H1 (cell line): Measurements from ENCODE around the gene CTH. TPM values are rescaled to one million over a fixed set of nuclear protein-coding genes. Genes with fewer than 3 reads are reported as not detected.

ENCODE experiments used
- CTCF ChIA-PET: fragments of 300-600 bp; sonication (Branson Sonifier 250); formaldehyde crosslinking; loops from one replicate; lab custom pipeline; 2021; ENCODE audit not compliant: partially characterized antibody; lab: Charles Lee
- POLR2A ChIA-PET: fragments of 300-600 bp; sonication (Branson Sonifier 250); formaldehyde crosslinking; loops from one replicate; lab custom pipeline; 2021; ENCODE audit warnings: inconsistent platforms; ENCODE audit not compliant: partially characterized antibody; lab: Charles Lee
- DNase-seq, 2 experiments: peaks; one replicate each; pipeline versions ENCODE4 v3.0.0 to v3.0.0-alpha.2; 2010 to 2022; ENCODE audit warnings: low spot score in 2 of 2, low read depth in 1 of 2, mixed read lengths in 1 of 2
- FAIRE-seq: peaks from 2 replicates; lab custom pipeline; 2011; peaks lifted over from hg19 to GRCh38; lab: Jason Lieb, UNC
- H2AFZ ChIP-seq: 2 replicates; pipeline ENCODE4 v1.8.1; 2012; ENCODE audit warnings: low read length, inconsistent platforms
- H2AK5ac ChIP-seq: 2 replicates; pipeline ENCODE4 v1.6.1; 2013; ENCODE audit warnings: low read depth, low read length
- H2BK120ac ChIP-seq: replicated peaks from 2 replicates; pipeline ENCODE3; 2013; ENCODE audit warnings: low read depth, low read length, inconsistent platforms
- H2BK12ac ChIP-seq: 2 replicates; pipeline ENCODE4 v1.6.1; 2013; ENCODE audit warnings: low read depth, low read length
- H2BK15ac ChIP-seq: 2 replicates; pipeline ENCODE4 v1.6.1; 2013; ENCODE audit warnings: low read length
- H2BK20ac ChIP-seq: 2 replicates; pipeline ENCODE4 v1.6.1; 2013; ENCODE audit warnings: low read length
- H2BK5ac ChIP-seq: 2 replicates; pipeline ENCODE4 v1.6.1; 2013; ENCODE audit warnings: low read depth, low read length
- H3K14ac ChIP-seq: 2 replicates; pipeline ENCODE4 v1.6.1; 2013; ENCODE audit warnings: inconsistent platforms; ENCODE audit not compliant: insufficient read length
- H3K18ac ChIP-seq: 2 replicates; pipeline ENCODE4 v1.6.1; 2013; ENCODE audit warnings: low read length; ENCODE audit errors: extremely low read depth
- H3K23ac ChIP-seq: 2 replicates; pipeline ENCODE4 v1.6.1; 2013; ENCODE audit warnings: inconsistent platforms; ENCODE audit not compliant: insufficient read length
- H3K23me2 ChIP-seq: 2 replicates; pipeline ENCODE4 v1.6.1; 2013; ENCODE audit warnings: low read depth, low read length
- H3K27ac ChIP-seq: 2 replicates; pipeline ENCODE4 v1.6.1; 2011; ENCODE audit warnings: low read depth, low read length, inconsistent platforms
- H3K27me3 ChIP-seq, 4 experiments: replicated peaks in 1 of 4; 1 replicate in 1 of 4; 2 replicates in 3 of 4; pipeline versions ENCODE4 v1.6.1 to v1.8.1; 2011 to 2013; ENCODE audit warnings: low read length in 3 of 4, mild to moderate bottlenecking in 3 of 4, inconsistent platforms in 2 of 4, mixed read lengths in 2 of 4, moderate library complexity in 1 of 4; ENCODE audit not compliant: control insufficient read depth in 3 of 4, insufficient read depth in 3 of 4; ENCODE audit errors: extremely low read depth in 1 of 4
- H3K36me3 ChIP-seq, 4 experiments: 2 replicates each; pipeline versions ENCODE4 v1.6.1 to v1.8.1; 2011 to 2013; ENCODE audit warnings: mild to moderate bottlenecking in 4 of 4, low read length in 3 of 4, moderate library complexity in 2 of 4, control low read depth in 1 of 4, inconsistent platforms in 1 of 4; ENCODE audit not compliant: insufficient read depth in 4 of 4, control insufficient read depth in 2 of 4
- H3K4ac ChIP-seq: replicated peaks from 2 replicates; pipeline ENCODE3; 2013; ENCODE audit warnings: low read length, low read depth, mixed read lengths, inconsistent platforms; ENCODE audit not compliant: insufficient read length
- H3K4me1 ChIP-seq, 4 experiments: replicated peaks in 1 of 4; 1 replicate in 1 of 4; 2 replicates in 3 of 4; pipeline versions ENCODE4 v1.6.1 to v1.8.1; 2011 to 2013; ENCODE audit warnings: low read length in 3 of 4, inconsistent platforms in 2 of 4, mixed read lengths in 1 of 4; ENCODE audit not compliant: insufficient read depth in 4 of 4, control insufficient read depth in 3 of 4
- H3K4me2 ChIP-seq, 2 experiments: 2 replicates each; pipeline versions ENCODE4 v1.6.1 to v1.8.1; 2011 to 2013; ENCODE audit warnings: low read depth in 2 of 2, low read length in 2 of 2, control low read depth in 1 of 2, inconsistent platforms in 1 of 2, mild to moderate bottlenecking in 1 of 2; ENCODE audit not compliant: insufficient read depth in 1 of 2
- H3K4me3 ChIP-seq, 4 experiments: fragments of 200-600, 300-600 bp in 1 of 4; sonication (generic), shearing (Covaris generic), sonication (Bioruptor Twin) in 1 of 4; 2 replicates each; pipeline versions ENCODE4 v1.5.1 to v1.8.1; 2011 to 2016; ENCODE audit warnings: low read length in 4 of 4, low read depth in 3 of 4, control low read depth in 2 of 4, inconsistent platforms in 2 of 4, mild to moderate bottlenecking in 2 of 4, mixed read lengths in 1 of 4, moderate library complexity in 1 of 4; ENCODE audit not compliant: insufficient read depth in 2 of 4; ENCODE audit errors: extremely low read depth in 1 of 4
- H3K56ac ChIP-seq: replicated peaks from 2 replicates; pipeline ENCODE3; 2013; ENCODE audit warnings: low read depth, mild to moderate bottlenecking, mixed read lengths, low read length, inconsistent platforms; ENCODE audit not compliant: insufficient read length
- H3K79me1 ChIP-seq: 2 replicates; pipeline ENCODE4 v1.6.1; 2013; ENCODE audit warnings: low read depth, low read length, control low read depth
- H3K79me2 ChIP-seq, 2 experiments: 2 replicates each; pipeline versions ENCODE4 v1.6.1 to v1.8.1; 2012 to 2013; ENCODE audit warnings: low read length in 2 of 2, mild to moderate bottlenecking in 2 of 2, inconsistent platforms in 1 of 2; ENCODE audit not compliant: insufficient read depth in 2 of 2, control insufficient read depth in 1 of 2
- H3K9ac ChIP-seq, 4 experiments: replicated peaks in 1 of 4; 1 replicate in 1 of 4; 2 replicates in 3 of 4; pipeline versions ENCODE4 v1.6.1 to v1.8.1; 2011 to 2013; ENCODE audit warnings: low read depth in 3 of 4, low read length in 3 of 4, control low read depth in 2 of 4, mild to moderate bottlenecking in 2 of 4, moderate library complexity in 2 of 4, inconsistent platforms in 1 of 4; ENCODE audit errors: extremely low read depth in 1 of 4
- H3K9me3 ChIP-seq, 2 experiments: 2 replicates each; pipeline versions ENCODE4 v1.6.1 to v1.8.1; 2012 to 2013; ENCODE audit warnings: mild to moderate bottlenecking in 2 of 2, moderate library complexity in 2 of 2, control low read depth in 1 of 2, inconsistent platforms in 1 of 2, low read depth in 1 of 2, low read length in 1 of 2, mixed read lengths in 1 of 2; ENCODE audit not compliant: insufficient read depth in 2 of 2
- H4K20me1 ChIP-seq, 2 experiments: replicated peaks in 1 of 2; 2 replicates each; pipeline versions ENCODE3 to v1.8.1; 2011 to 2013; ENCODE audit warnings: inconsistent platforms in 2 of 2, low read length in 2 of 2, mild to moderate bottlenecking in 1 of 2; ENCODE audit not compliant: insufficient read depth in 2 of 2, control insufficient read depth in 1 of 2
- H4K5ac ChIP-seq: 2 replicates; pipeline ENCODE4 v1.6.1; 2013; ENCODE audit warnings: low read length, low read depth, mixed read lengths, inconsistent platforms; ENCODE audit not compliant: insufficient read length
- H4K8ac ChIP-seq: 2 replicates; pipeline ENCODE4 v1.8.0; 2013; ENCODE audit warnings: mild to moderate bottlenecking, moderate library complexity, low read length, inconsistent platforms; ENCODE audit not compliant: insufficient read depth; ENCODE audit errors: extremely low read depth
- H4K91ac ChIP-seq: replicated peaks from 2 replicates; pipeline ENCODE3; 2013; ENCODE audit warnings: low read length, mixed read lengths, inconsistent platforms; ENCODE audit not compliant: insufficient read length
- ASH2L ChIP-seq: fragments of 200-600, 300-600 bp; sonication (generic); IDR thresholded peaks from one replicate; pipeline ENCODE4 v1.7.1; 2017; ENCODE audit warnings: low read length
- BACH1 ChIP-seq: IDR thresholded peaks from 2 replicates; pipeline ENCODE4 v1.6.1; 2012; ENCODE audit warnings: low read length, improper control_type of control experiment
- CBX5 ChIP-seq: fragments of 300-800, 300-1000 bp; sonication (generic); IDR thresholded peaks from 2 replicates; pipeline ENCODE4 v1.7.1; 2016; ENCODE audit warnings: antibody characterized with exemption, low read length, low read depth
- CREB1 ChIP-seq: IDR thresholded peaks from 2 replicates; pipeline ENCODE4 v1.6.1; 2012; ENCODE audit warnings: inconsistent platforms
- CTBP2 ChIP-seq: IDR thresholded peaks from 2 replicates; pipeline ENCODE4 v1.7.0; 2011; ENCODE audit warnings: borderline replicate concordance, mild to moderate bottlenecking, moderate library complexity, mixed read lengths, low read length; ENCODE audit not compliant: insufficient read depth, insufficient read length
- E2F6 ChIP-seq: IDR thresholded peaks from 2 replicates; pipeline ENCODE4 v1.6.1; 2012; ENCODE audit warnings: inconsistent platforms
- EZH2 ChIP-seq: fragments of 200-600 bp; sonication (generic); IDR thresholded peaks from 2 replicates; pipeline ENCODE4 v1.7.1; 2012; ENCODE audit warnings: low read depth, mild to moderate bottlenecking, moderate library complexity, low read length, inconsistent platforms; ENCODE audit not compliant: severe bottlenecking
- FOSL1 ChIP-seq: IDR thresholded peaks from 2 replicates; pipeline ENCODE4 v1.6.1; 2011; ENCODE audit warnings: mild to moderate bottlenecking, low read depth, low read length, moderate library complexity; ENCODE audit not compliant: insufficient read depth
- SAP30 ChIP-seq: fragments of 300-600 bp; sonication (generic); IDR thresholded peaks from 2 replicates; pipeline ENCODE4 v1.7.1; 2012; ENCODE audit warnings: low read length, moderate library complexity, mild to moderate bottlenecking, inconsistent platforms; ENCODE audit not compliant: insufficient read depth, insufficient replicate concordance
- SIN3A ChIP-seq, 2 experiments: IDR thresholded peaks in 1 of 2; conservative IDR thresholded peaks in 1 of 2; 2 replicates each; pipeline ENCODE4 v1.6.1; 2011 to 2012; ENCODE audit warnings: low read length in 2 of 2, improper control_type of control experiment in 1 of 2, low read depth in 1 of 2, mild to moderate bottlenecking in 1 of 2
- TAF7 ChIP-seq: optimal IDR thresholded peaks from 2 replicates; pipeline ENCODE3; 2011; ENCODE audit warnings: low read depth, mild to moderate bottlenecking, inconsistent platforms, low read length, moderate library complexity, borderline replicate concordance
- TEAD4 ChIP-seq: IDR thresholded peaks from 2 replicates; pipeline ENCODE4 v1.6.1; 2012; ENCODE audit warnings: low read depth, low read length, inconsistent platforms, mixed read lengths
- WGBS, 2 experiments: shearing (Covaris generic) in 1 of 2; methylation state at CpG; one replicate each; pipeline versions ENCODE4 v1.1.6 to v1.1.7; 2013 to 2015; ENCODE audit warnings: low lambda C conversion rate in 2 of 2, mixed read lengths in 2 of 2, inconsistent platforms in 1 of 2, low coverage in 1 of 2, missing lambda C conversion rate in 1 of 2; ENCODE audit not compliant: insufficient replicate concordance in 2 of 2, insufficient coverage in 1 of 2, insufficient read length in 1 of 2; ENCODE audit errors: extremely low coverage in 1 of 2, missing lambda C conversion rate in 1 of 2; 5-methylcytosine and 5-hydroxymethylcytosine counted together
- polyA plus RNA-seq, 7 experiments: library from polyadenylated mRNA; depleted of rRNA in 3 of 7; stranded (reverse) in 5 of 7; unstranded in 2 of 7; fragments of >200 nt in 5 of 7; fragments of 200-250 nt in 2 of 7; gene quantifications; 1 replicate in 5 of 7; 2 replicates in 1 of 7; 4 replicates in 1 of 7; pipeline versions ENCODE4 v1.2.1 to v1.2.3, GENCODE V29; 2011 to 2013; ENCODE audit warnings: missing spikeins in 2 of 7, mixed read lengths in 2 of 7
- total RNA-seq: library from RNA; stranded (reverse); fragmentation: NEBNext Ultra II Directional; extraction: Animal tissue kit (Norgen Biotek cat#: 25700); gene quantifications from 2 replicates; pipeline ENCODE4 v1.2.1, GENCODE V29; 2021

CTH gene
- total and polyA plus RNA-seq, 2 of the 8 experiments (the other 6 are each of a cell fraction or from before 2014, with no cell fraction given): 31.7 to 33.2 TPM

GRCh38 chr1:70434253-70434859 is 23.3 kb downstream of the CTH start:
- Histone ChIP-seq H2BK20ac (no peak overlapping the region), H3K14ac (no peak overlapping the region), H4K5ac (no peak overlapping the region), H4K8ac (no peak overlapping the region), H3K4me1 (no peaks in the 10 kb centered on the region), H3K79me2 (no peaks in the 10 kb centered on the region), H3K79me1 (no peaks in the 10 kb centered on the region), H3K4ac (no peak overlapping the region), H4K20me1 (no peaks in the 10 kb centered on the region), H2BK12ac (no peak overlapping the region), H2AFZ (no peak overlapping the region), H3K9ac (no peak overlapping the region), H3K18ac (no peak overlapping the region), H3K4me3 (no peak overlapping the region), H3K27me3 (no peaks in the 10 kb centered on the region), H2BK15ac (no peak overlapping the region), H2BK5ac (no peak overlapping the region), H2AK5ac (no peak overlapping the region), H2BK120ac (no peak overlapping the region), H3K56ac (no peak overlapping the region), H4K91ac (no peak overlapping the region), H3K23ac (no peak overlapping the region), H3K9me3 (no peaks in the 10 kb centered on the region), H3K27ac (no peak overlapping the region), H3K4me2 (no peak overlapping the region), H3K36me3 (peaks cover 6 to 88% (median 52%) of the 10 kb centered on the region in 4 experiments), H3K23me2 (no peaks in the 10 kb centered on the region)
- DNase-seq: no peak
- no peak for FAIRE-seq
- ChIA-PET POLR2A (interaction anchor here (1.3 to 4.5 kb wide), 4 partner anchors 8 to 24 kb away, joined by 5 to 19 read pairs (median 10); partner anchors contain the start of gene CTH), CTCF (interaction anchor here (0.5 to 1.2 kb wide), 4 partner anchors 25 to 178 kb away, joined by 3 to 5 read pairs (median 4); no protein-coding TSS in a partner anchor)
- WGBS, 2 experiments: 100% methylated on average over 1 of the region's 1 CpG; no CpG with 5 or more reads in 1 of the 2 experiments
- TF ChIP-seq TAF7: no peak
- TF ChIP-seq BACH1: no peak
- TF ChIP-seq TEAD4: no peak
- TF ChIP-seq CBX5: no peak
- no peak for TF ChIP-seq CTBP2
- no peak for TF ChIP-seq SIN3A (conservative IDR thresholded peaks at IDR 0.05 in 1 of 2, IDR thresholded peaks at IDR 0.05 in 1 of 2; ENCODE audit: low read depth in 1 of 2, low read length in 2 of 2)
- no peak for TF ChIP-seq FOSL1
- TF ChIP-seq CREB1: no peak
- TF ChIP-seq SAP30: no peak
- no peak for TF ChIP-seq ASH2L
- TF ChIP-seq EZH2: no peak
- no peak for TF ChIP-seq E2F6
